NCI-H82 treated with DMSO at 0.1 percent for 48 hours (cell line): ENCODE results near the gene JPH2.
"Not testable (repeated sequence)": the region's sequence is repeated elsewhere in the genome, so short reads cannot be mapped to it uniquely, and the experiment has no call there.

Experiments used
- DNase-seq: peaks from one replicate; lab custom pipeline; 2025; ENCODE audit not compliant: unreplicated experiment; lab: John Stamatoyannopoulos, UW

Gene JPH2

DNA sequence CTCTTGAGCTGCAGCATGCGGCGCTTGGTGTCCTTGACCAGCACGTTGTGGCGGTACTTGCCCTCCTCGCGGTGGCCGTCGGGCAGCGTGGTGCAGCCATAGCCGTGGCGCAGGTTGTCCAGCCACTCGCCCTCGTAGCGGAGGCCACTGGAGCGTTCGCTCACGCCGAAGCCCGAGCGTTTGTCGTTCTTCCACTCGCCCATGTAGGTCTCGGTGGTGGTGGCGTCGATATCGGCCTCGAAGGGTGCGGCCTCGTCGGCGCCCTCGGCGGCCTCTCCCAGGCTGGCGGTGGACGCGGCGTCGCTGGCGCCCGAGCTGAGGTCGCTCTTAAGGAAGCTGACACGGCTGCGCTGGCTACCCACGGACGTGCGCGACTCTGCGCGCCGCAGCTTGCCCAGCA is 27.3 kb downstream of the JPH2 start:
- DNase-seq = no peak

DNA sequence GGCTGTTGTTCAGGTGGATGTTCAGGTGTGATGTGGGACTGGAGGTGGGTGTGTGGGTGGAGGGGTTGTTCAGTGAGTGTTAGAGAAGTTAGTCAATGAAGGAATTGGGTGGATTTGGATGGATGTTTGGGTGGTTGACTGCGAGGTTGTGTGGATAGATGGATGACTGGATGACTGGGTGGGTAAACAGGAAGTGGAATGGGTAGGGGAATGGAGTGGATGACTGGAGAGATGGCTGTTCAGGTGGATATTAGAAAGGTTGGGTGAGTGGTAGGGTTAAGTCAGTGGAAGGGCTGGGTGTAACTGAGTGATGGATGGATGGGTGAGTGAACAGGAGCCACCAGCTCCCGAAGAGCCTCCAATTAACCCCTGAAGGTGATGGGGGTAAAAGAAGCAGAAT is 27.9 kb downstream of the JPH2 start:
- DNase-seq = no peak

DNA sequence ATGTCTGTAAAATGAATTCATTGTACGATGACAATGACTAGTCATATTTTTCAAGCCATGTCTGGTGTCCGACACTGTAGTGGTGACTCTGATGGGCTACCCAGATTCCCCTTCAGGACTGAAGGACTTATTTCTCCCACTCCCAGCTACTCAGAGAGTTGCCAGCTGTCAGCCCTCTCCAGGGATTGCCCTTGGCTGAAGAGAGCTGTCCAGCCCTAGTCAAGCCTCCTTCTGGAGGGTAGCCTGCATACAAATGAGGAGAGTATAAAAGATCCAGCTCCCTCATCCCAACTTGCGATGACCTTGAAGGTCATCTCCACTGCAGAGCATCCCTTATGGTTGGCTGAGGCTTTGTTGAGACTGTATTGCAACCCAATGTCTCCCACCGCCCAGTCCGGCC is 29.9 kb downstream of the JPH2 start:
- DNase-seq = no peak

DNA sequence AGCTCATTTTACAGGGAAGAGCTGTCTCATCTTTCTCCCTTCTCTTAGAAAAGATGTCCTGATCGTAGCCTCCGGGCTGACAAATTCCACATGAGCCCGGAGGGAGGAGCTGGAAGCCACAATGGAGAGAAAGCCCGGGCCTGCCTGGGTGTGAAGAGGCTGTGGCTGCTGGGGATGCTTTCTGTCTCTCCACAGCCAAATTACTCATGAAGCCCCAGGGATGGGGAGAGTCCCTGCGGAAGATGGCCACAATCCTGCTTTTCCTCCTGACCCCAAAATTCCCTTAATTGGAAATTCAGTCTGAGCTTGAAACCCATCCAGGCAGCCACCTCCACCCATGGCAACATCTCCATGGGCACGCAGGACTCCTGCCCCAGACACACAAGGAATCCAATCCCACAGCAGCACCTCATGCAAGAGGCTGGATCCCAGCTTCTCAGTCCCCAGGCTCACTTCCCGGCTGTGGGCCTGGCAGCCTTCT is 32.4 kb downstream of the JPH2 start:
- no peak for DNase-seq

DNA sequence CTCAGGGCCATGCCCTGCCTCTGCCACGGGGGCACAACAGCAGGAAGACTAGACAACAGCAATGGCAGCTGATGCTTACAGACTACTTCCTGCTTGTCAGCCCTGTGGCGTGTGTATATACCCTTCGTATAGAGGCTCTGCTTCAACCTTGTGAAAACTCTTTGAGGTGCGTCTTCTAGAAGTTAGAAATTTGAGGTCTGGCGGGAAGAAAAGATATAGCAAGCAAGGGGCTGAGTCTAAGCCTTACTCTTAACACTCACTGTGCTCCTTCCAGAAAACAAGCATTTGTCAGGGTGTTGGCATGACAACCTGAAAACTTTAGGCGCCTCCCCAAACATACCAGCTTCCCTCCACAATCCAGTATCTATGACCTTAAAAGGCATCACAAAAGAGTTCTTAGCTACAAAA is 33.3 kb downstream of the JPH2 start:
- no peak for DNase-seq

DNA sequence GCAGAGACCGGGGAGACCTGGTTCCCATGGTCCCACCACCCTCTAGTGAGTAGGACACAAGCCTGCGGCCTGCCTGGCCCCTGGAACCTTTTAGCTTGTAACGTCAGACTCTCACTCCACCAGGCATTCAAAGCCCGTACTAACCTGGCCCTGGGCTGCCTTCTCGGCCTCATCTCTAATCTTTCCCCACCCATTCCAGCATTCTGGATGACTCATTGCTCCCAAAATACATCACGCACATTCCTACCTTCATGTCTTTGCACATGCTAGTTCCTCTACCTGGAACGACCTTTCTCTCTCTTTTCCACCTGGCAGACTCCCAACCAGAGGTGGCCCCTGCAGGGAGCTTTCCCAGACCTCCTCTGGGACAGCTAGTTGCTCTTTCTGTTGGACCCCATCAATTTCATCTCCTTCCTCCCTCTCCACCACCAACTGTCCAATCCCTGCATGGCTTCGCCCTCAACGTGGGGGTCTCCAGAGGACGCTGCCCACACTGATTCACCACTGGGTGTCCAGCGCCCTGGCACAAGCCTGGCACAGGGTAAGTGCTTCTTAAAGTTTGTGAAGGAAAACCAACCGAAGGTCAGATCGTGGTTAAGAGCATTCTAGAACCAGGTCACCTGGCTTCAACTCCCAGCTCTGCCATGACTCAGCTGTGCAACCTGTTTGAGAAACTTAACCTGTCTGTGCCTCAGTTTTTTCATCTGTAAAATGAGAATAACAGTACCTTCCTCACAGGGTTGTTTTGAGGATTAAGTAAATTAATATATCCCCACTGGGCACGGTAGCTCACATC is 35.2 kb downstream of the JPH2 start:
- DNase-seq = no peak

DNA sequence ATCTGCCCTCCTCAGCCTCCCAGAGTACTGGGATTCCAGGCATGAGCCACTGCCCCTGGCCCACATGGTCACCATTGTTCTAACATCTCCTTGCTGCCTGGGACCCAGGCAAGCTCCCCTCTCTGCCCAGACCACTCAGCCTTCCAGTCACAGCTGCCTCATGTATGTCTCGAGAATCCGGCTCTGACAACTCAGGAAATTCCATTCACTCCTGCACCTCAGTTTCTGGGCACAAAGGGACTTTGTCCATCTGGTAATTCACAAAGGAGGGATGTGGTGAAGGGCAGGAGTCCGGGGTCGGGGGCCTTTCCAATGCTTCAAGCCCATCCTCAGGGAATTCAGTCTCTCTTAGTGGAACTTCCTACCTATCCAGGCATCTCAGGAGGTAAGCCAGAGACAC is 40.7 kb downstream of the JPH2 start:
- no peak for DNase-seq

DNA sequence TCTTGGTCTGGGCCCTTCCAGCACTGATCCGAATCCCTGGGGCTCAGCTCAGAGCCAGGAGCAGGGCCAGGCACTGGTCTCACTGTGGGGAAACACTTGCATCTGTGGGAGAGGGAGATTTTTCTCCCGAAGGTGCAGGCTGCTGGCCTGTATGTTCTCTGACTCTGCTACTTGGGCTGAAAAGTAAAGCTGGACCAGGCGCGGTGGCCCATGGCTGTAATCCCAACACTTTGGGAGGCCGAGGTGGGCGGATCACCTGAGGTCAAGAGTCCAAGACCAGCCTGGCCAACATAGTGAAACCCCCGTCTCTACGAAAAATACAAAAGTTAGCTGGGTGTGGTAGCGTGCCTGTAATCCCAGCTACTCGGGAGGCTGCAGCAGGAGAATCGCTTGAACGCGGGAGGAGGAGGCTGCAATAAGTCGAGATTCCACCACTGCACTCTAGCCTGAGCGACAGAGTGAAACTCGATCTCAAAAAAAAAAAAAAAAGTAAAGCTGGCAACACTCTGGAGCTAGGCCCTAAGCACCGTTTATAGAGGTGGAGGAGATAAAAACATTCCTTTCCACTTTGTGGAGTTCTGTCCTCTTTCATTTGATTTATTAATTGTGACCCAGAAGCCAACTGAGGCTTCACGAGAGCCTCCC is 41.7 kb downstream of the JPH2 start:
- no peak for DNase-seq

DNA sequence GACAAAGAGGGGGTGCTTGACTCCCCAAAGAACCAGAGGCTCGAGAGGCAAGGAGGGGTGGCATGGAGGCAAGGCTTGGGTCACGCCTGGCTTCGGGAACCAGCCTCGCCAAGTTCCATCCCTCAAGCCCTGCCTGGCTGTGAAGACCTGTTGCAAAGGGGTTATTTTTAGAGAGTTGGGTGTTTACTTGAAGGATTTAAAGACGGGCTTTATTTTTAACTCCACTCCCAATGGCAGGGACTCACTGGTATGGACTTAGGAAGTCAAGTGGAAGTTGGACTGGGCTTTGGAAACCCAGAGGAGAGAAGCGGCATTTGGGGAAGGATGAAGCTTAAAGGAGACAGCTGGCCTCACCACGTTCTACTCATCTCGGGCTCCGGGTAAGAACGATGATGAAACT is 43.1 kb downstream of the JPH2 start:
- DNase-seq = no peak

DNA sequence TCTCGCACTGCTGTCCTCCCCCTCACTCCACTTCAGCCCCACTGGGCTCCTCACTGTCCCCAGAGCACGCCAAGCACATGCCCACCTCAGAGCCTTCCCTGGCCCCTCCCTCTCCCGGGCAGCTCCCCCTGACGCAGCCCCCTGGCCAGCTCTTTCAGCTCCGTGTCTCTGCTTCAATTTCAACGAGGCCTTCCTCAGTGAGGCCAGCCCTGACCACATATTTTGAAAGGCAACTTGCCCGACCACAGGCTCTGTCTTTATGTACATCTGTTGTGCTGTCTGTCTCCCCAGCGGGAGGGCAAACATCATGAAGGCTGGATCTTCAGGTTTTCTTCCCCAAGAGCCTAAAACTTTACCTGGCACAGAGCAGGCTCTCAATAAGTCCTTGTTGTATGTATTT is 44.6 kb downstream of the JPH2 start:
- DNase-seq = no peak

DNA sequence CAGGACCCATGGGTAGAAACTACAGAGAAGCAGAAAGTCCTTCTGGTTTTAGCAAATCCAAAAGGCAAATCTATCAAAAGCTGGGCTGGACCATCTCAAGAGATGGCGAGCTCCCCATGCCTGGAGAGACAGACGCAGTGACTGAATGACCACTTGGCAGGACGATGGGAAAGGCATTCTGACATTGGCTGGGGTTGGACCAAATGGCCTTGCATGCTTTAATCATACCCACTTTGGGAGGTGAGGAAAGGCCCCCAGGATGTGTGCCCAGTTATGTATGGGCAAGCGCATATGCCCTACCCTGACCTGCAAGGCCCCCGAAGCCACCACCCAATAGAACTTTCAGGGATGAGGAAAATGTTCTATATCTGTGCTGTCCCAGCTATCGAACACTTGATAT is 45.1 kb downstream of the JPH2 start:
- DNase-seq = no peak

DNA sequence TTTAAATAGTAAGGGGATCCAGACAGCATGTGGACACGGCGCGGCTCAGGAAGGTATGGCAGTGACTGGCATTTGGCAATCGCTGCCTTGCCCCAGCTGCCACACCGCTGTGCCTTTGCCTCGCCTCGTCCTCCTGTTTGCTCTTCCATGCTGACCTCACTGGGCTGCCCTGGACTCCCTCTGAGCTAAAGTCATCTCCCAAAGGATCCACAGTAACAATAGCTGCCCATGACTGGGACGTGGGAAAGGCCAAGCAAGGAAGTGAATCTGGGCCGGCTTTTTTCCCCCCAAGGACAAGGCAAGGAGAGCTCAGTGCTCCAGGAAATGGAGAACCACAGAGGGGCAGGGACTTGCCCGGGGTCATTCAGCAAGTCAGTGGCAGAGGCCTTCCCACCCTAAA is 48.1 kb downstream of the JPH2 start:
- DNase-seq = no peak

DNA sequence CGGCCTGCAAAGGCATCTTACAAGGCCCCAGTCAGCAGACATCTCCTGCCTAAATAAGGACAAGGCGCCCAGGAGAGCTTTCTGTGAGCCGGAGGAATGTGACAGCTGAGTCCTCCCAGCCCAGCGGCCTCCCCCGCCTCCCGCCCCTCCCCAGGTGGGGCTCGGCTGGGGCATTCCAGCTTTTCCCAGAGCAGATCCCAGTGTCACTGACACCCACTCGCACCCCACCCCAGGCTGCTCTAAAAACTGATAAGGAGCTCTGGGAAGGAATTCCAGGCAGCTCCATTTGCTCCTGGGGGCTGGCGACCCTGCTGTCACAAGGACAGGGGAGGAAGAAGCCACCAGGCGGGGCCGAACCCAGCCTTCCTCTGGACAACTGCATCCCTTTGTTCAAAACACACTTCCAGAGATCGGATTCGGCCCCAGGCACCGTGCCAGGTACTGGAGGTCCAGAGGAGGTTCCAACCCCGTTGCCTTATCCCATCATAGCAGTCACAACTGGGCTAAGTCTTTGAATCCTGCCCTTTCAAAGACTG is 49.7 kb downstream of the JPH2 start:
- no peak for DNase-seq

DNA sequence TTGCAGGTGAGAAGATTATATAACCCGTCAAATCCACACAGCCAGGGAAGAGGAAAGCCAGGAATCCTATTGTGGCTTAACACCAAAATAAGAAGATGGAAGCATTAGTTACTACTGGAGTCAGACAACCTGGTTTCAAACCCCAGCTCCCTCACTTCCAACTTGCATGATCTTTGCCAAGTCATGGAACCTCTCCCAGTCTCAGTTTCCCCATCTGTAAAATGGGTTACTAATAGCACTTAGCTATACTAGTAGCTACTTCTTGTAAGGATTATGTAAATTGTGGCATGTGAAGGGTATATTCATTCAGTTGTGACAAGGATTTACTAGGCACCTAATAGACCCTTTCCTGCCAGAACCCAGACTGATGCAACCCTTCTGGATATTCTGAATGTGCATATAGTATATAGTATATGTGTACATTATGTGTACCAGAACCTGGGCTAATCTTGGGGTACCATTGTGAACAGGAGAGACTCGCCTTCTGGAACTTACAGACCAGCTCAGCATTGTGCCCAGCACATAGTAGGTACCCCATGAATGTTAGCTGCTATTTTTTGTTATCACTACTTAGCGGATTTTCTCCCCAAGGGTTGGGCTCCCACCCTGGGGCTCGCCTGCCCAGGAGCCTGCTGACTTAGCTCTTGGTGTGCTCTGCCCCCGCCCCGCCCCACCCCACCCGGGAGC is 50.3 kb downstream of the JPH2 start:
- DNase-seq = no peak

DNA sequence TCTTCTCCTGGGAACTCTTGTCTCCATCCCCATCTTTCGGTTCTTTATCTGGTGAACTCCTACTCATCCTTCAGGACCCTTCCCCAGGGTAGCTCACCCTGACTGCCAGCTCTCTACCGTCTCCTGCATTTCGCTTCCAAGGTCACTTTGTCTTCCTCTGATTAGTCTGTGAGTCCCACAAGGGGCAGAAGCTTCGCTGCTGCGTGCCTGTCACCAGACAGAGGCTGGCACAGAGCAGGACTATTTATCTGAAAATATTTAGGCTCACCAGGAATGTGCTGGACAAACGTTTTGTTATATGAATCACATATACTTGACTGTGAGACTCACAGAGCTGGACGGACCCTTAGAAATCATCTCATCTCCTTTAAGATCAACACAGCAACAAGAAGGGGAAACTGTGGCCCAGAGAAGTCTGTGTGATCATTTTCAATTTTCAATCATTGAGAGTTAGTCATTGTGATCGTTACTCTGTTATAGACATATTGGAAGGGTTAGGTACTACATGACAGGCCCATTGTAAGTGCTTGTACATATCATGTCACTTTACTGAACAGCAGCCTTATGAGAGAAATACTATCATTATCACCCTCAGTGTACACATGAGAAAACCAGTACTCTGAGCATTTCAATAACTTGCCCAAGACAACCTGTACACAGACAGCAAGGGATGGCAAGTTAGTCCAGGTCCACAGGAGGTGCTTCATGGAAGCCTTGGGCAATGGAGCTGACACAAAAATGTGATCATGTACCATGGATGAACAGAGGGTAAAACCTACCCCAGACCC is 51.4 kb downstream of the JPH2 start:
- no peak for DNase-seq

DNA sequence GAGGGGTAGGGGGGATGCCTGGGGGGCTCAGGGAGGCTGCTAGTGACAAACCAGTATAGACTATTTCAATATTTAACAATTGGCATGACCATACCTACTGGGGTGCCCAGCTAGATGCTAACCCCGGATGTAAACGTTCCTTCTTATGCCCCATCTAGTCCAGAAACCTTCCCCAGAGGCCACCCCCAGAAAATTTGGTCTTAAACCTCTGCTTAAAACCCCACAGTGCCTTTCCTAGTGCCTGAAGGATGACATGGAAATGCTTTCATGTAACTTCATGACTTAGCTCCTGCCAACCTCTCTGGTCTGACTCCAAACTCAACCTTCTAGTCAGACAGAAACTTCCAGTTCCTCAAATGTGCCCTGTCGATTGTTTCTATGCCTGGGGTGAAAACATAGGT is 52.0 kb downstream of the JPH2 start:
- no peak for DNase-seq

DNA sequence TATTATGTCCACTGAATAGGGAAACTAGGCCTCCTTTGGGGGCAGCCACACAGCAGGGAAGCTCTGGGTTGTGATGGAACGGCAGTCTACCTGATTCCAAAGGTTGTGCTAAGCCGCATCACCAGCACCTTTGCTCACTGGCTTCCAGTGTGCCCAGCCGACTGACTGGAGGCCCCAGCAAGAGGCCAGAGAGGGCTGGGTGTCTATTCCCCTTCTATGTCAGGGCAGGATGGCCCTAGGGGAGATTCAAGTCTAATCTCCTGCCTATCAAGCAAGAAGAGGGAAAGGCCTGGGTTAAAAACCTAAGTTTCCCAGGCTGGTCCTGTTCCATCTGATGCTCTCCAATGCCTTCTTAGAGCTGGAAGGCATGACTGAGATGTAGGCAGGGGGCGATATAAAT is 53.6 kb downstream of the JPH2 start:
- DNase-seq = no peak

DNA sequence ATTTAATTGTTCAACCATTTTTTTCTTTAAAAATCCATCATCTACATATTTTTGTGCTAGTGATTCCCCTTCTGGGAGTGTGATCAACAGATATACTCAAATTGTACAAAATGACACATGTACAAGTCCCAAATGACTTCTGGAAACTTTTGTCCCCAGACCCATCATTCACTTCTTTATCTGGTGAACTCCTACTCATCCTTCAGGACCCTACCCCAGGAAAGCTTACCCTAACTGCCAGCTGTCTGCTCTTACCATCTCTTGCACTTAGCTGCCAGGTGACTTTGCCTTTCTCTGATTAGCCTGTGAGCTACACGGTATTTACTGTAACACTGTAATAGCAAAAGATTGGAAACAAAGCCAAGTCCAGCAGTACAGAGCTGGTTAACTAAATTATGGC is 55.3 kb downstream of the JPH2 start:
- no peak for DNase-seq

DNA sequence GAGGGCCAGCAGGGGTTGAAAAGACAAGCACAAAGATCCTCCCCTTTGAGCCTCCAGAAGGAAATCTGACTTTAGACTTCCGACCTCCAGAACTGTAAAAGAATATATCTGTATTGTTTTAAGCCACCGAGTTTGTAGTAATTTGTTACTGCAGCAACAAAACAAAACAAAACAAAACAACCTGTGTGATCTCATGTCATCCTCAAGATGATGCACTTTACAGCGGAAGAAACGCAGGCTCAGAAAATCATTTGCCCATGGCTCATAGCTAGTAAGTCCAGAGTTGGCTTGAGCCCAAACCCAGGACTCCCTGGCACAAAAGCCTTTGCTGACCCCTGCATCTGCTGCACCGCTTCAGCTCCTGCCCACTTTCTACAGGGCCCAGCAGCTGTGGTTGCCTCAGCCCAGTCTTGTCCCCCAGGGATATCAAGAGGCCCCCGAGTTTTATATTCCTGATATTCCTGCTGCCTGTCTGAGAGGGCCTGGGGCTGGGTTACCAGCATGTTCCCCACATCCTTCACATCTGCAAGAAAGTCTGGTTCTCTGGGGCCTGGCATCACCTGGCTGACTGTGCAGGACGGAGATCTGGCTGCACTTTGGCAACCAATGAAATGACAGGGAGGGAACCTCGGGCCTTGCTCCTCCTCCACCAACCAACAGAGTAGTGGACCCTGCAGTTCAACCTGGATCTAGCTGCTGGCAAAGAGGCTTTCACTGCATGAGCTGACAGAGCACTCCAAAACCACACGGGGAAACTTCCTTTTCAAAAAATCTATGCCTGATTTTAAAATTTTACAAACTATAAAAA is 56.9 kb downstream of the JPH2 start:
- no peak for DNase-seq

DNA sequence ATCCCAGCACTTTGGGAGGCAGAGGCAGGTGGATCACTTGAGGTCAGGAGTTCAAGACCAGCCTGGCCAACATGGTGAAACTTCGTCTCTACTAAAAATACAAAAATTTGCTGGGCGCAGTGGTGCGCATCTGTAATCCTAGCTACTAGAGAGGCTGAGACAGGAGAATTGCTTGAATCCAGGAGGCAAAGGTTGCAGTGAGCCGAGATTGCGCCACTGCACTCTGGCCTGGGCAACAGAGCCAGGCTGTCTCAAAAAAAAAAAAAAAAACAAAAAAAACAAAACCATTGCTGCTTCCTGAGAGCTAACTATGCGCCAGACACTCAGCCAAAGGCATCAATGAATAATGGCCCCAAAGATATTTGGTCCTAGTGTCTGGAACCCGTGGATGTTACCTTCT is 57.7 kb downstream of the JPH2 start:
- DNase-seq = not testable (repeated sequence)
